Measurements from ENCODE around the gene KLF15.

- TF ChIP-seq CTCF (conservative IDR thresholded peaks at IDR 0.05; ENCODE audit: low read depth in 2 of 2), result no peak
- no peak for TF ChIP-seq EZH2 (IDR thresholded peaks at IDR 0.05; ENCODE audit: low read depth, unreplicated experiment)
- TF ChIP-seq ZNF114 (CRISPR knock-in tag; IDR thresholded peaks at IDR 0.05), result no peak
Measured at GRCh38 chr3:126376444-126376843, 19.2 kb upstream of the KLF15 start.
